Right atrium auricular region (tissue), 2 donors: Measurements from ENCODE around the gene KRT40. TPM values are rescaled to one million over a fixed set of nuclear protein-coding genes. Genes with fewer than 3 reads are reported as not detected.

Experiments
- DNase-seq: peaks from one replicate; pipeline ENCODE4 v3.0.0-alpha.2; 2019; ENCODE audit warnings: low spot score
- H3K27ac ChIP-seq, 2 donors: fragments of 200-600 bp; sonication (generic); 1 replicate in 1 of 2; 2 replicates in 1 of 2; pipeline ENCODE4 v1.5.1; 2016 to 2019
- H3K27me3 ChIP-seq, 2 donors: fragments of 200-600 bp; sonication (generic); one replicate each; pipeline versions ENCODE4 v1.5.1 to v1.6.0; 2017 to 2019
- H3K36me3 ChIP-seq: fragments of 200-600 bp; sonication (generic); one replicate; pipeline ENCODE4 v1.5.1; 2016
- H3K4me1 ChIP-seq, 2 donors: fragments of 200-600 bp; sonication (generic); one replicate each; pipeline versions ENCODE4 v1.5.1 to v1.6.0; 2017 to 2019
- H3K4me3 ChIP-seq, 2 donors: fragments of 200-600 bp; sonication (generic); 1 replicate in 1 of 2; 2 replicates in 1 of 2; pipeline ENCODE4 v1.5.1; 2017 to 2019; ENCODE audit warnings: mild to moderate bottlenecking in 1 of 2, moderate library complexity in 1 of 2
- H3K9me3 ChIP-seq, 2 donors: fragments of 200-600 bp; sonication (generic); one replicate each; pipeline ENCODE4 v1.5.1; 2019
- total RNA-seq, 2 donors: library from RNA; depleted of rRNA; stranded (reverse); fragments of >200 nt; gene quantifications; one replicate each; pipeline ENCODE4 v1.1.0, GENCODE V29; 2016
- TF ChIP-seq, protein P1 (sequence below), 2 donors: fragments of 200-600 bp; sonication (generic); IDR thresholded peaks; one replicate each; pipeline ENCODE4 v1.5.1; 2019; ENCODE audit warnings: antibody characterized with exemption in 2 of 2

The KRT40 gene
- total RNA-seq: not detected

DNA sequence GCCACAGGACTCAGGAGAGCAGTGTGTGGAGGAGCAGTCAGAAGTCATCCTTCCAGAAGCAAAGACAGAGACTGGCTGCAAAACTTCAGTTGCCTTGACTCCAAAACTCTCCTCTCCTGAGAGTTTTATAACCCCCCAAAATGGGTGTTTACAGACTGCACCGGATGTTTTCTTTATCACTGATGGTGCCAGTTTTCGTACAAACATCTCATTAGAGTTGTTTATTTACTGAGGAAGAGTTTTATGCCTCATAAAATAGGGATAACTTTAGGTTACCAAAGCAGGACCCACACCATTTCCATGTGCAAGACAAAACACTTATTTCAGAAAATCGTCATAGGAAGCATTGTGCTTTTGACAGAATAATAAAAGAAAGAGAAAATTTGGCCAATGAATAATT is at the start of gene KRT40:
KRT40 (minus strand) TSS at position 101 of the 400 bp plus-strand sequence; CDS start at position 48, 53 bp downstream.
- H3K27me3 ChIP-seq: no peaks in the 10 kb centered on the region
- DNase-seq: no peak
- H3K36me3 ChIP-seq: no peaks in the 10 kb centered on the region
- H3K27ac ChIP-seq: no peak within 1 kb of the TSS
- H3K9me3 ChIP-seq: no peaks in the 10 kb centered on the region
- TF ChIP-seq, protein P1, sequence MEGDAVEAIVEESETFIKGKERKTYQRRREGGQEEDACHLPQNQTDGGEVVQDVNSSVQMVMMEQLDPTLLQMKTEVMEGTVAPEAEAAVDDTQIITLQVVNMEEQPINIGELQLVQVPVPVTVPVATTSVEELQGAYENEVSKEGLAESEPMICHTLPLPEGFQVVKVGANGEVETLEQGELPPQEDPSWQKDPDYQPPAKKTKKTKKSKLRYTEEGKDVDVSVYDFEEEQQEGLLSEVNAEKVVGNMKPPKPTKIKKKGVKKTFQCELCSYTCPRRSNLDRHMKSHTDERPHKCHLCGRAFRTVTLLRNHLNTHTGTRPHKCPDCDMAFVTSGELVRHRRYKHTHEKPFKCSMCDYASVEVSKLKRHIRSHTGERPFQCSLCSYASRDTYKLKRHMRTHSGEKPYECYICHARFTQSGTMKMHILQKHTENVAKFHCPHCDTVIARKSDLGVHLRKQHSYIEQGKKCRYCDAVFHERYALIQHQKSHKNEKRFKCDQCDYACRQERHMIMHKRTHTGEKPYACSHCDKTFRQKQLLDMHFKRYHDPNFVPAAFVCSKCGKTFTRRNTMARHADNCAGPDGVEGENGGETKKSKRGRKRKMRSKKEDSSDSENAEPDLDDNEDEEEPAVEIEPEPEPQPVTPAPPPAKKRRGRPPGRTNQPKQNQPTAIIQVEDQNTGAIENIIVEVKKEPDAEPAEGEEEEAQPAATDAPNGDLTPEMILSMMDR (IDR thresholded peaks at IDR 0.05): no peak
- no peak within 1 kb of the TSS for H3K4me3 ChIP-seq
- H3K4me1 ChIP-seq: no peaks in the 10 kb centered on the region

GRCh38 chr17:41029633-41030245 is 45.6 kb upstream of the KRT40 start, which contains the start of gene KRTAP1-4:
Gene KRTAP1-4, minus strand, starts transcription at chr17:41030195. Its CDS starts 117 bp downstream, at chr17:41030078.
- Histone ChIP-seq H3K4me3 (no peak within 1 kb of the TSS), H3K36me3 (no peaks in the 10 kb centered on the region), H3K9me3 (no peaks in the 10 kb centered on the region), H3K27me3 (no peaks in the 10 kb centered on the region), H3K27ac (no peak within 1 kb of the TSS), H3K4me1 (no peaks in the 10 kb centered on the region)
- TF ChIP-seq, protein P1 (IDR thresholded peaks at IDR 0.05): no peak
- no peak for DNase-seq

DNA sequence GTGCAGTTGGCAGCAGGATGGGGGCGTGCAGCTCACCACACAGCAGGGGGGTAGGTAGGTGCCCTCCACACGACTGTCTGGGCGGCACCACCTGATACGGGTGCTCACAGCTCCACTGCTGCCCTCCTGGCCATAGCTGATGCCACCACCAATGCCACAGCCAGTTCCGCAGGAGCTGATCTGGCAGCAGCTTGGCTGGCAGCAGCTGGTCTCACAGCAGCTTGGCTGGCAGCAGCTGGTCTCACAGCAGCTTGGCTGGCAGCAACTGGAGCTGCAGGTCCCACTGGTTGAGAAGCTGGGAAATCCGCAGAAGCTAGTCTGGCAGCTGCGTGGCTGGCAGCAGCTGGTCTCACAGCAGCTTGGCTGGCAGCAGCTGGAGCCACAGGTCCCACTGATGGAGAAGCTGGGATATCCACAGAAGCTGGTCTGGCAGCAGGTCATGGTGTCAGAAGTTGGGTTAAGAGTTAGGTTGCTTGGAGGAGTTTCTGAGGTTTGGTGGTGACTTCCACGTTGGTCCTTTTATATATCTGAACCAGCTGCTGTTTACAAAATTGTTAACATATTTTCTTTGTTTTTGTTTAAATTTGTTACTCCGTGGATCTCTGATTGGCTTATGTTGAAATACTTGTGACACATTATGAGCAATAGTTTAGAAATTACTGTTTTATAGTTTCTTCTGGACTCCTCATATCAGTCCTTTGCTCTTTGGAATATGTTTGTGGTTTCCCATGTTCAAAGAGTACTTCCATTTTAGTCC is 42.8 kb upstream of the KRT40 start, which contains the start of gene KRTAP1-5:
KRTAP1-5 (minus strand) TSS at position 494 of the 757 bp plus-strand sequence; CDS start at position 441, 53 bp downstream.
- Histone ChIP-seq H3K4me1 (no peaks in the 10 kb centered on the region), H3K36me3 (no peaks in the 10 kb centered on the region), H3K27me3 (no peaks in the 10 kb centered on the region), H3K9me3 (no peaks in the 10 kb centered on the region), H3K27ac (no peak within 1 kb of the TSS), H3K4me3 (no peak within 1 kb of the TSS)
- TF ChIP-seq, protein P1 (IDR thresholded peaks at IDR 0.05): no peak
- DNase-seq: no peak

- TF ChIP-seq, protein P1 (IDR thresholded peaks at IDR 0.05): no peak
- no peak overlapping the region for H3K4me3 ChIP-seq
- H3K27me3 ChIP-seq: no peaks in the 10 kb centered on the region
- DNase-seq: no peak
- no peak overlapping the region for H3K27ac ChIP-seq
- no peaks in the 10 kb centered on the region for H3K4me1 ChIP-seq
- H3K36me3 ChIP-seq: no peaks in the 10 kb centered on the region
- no peaks in the 10 kb centered on the region for H3K9me3 ChIP-seq
Observed at GRCh38 chr17:41024697-41025096, 40.6 kb upstream of the KRT40 start.

GRCh38 chr17:41020336-41020735 is 36.2 kb upstream of the KRT40 start:
- no peak overlapping the region for H3K4me3 ChIP-seq
- no peaks in the 10 kb centered on the region for H3K36me3 ChIP-seq
- H3K9me3 ChIP-seq: no peaks in the 10 kb centered on the region
- no peaks in the 10 kb centered on the region for H3K27me3 ChIP-seq
- H3K4me1 ChIP-seq: no peaks in the 10 kb centered on the region
- H3K27ac ChIP-seq: no peak overlapping the region
- TF ChIP-seq, protein P1 (IDR thresholded peaks at IDR 0.05): no peak
- no peak for DNase-seq
